Measurements from ENCODE around the gene DDN.

The DDN gene

DNA sequence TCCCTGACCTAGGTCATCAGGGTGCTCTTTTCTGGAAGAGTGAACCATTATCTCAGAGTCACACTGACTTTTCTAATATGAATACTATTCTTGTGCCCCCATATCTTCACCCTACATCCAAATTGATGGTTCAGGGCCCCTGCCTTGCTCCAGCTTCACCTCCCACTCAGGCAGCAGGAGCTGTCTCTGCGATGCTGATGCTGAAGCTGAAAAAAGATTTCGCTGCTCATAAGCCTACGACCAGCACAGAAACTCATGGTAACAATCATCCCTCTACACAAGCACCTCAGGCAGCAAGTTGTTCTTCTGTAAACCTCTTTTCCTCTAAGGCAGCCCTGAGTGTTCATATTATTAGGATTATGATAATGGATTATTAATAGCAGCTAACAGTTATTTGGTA, 45.1 kb downstream of the DDN start:
- Histone ChIP-seq H3K27ac (no peak overlapping the region), H3K4me3 (ENCODE audit: low read depth, low read length) (no peak overlapping the region), H3K36me3 (replicated peaks) (peaks cover 28% of the 10 kb centered on the region), H3K27me3 (replicated peaks) (no peaks in the 10 kb centered on the region)
- DNase-seq = no peak
- in situ Hi-C loops (cut with HindIII; ENCODE audit: low pct_ligation_motif_present, low sequenced_read_pairs) = no loop called here
- TF ChIP-seq, protein P1, sequence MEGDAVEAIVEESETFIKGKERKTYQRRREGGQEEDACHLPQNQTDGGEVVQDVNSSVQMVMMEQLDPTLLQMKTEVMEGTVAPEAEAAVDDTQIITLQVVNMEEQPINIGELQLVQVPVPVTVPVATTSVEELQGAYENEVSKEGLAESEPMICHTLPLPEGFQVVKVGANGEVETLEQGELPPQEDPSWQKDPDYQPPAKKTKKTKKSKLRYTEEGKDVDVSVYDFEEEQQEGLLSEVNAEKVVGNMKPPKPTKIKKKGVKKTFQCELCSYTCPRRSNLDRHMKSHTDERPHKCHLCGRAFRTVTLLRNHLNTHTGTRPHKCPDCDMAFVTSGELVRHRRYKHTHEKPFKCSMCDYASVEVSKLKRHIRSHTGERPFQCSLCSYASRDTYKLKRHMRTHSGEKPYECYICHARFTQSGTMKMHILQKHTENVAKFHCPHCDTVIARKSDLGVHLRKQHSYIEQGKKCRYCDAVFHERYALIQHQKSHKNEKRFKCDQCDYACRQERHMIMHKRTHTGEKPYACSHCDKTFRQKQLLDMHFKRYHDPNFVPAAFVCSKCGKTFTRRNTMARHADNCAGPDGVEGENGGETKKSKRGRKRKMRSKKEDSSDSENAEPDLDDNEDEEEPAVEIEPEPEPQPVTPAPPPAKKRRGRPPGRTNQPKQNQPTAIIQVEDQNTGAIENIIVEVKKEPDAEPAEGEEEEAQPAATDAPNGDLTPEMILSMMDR (IDR thresholded peaks at IDR 0.05; ENCODE audit: low read depth, low read length, missing control alignments) = no peak

GRCh38 chr12:48952691-48953090, 46.5 kb downstream of the DDN start:
- H3K36me3 ChIP-seq (replicated peaks) = peaks cover 29% of the 10 kb centered on the region
- no peak overlapping the region for H3K4me3 ChIP-seq (ENCODE audit: low read depth, low read length)
- H3K27ac ChIP-seq = no peak overlapping the region
- in situ Hi-C loops (cut with HindIII; ENCODE audit: low pct_ligation_motif_present, low sequenced_read_pairs) = no loop called here
- TF ChIP-seq, protein P1 (IDR thresholded peaks at IDR 0.05; ENCODE audit: low read depth, low read length, missing control alignments) = no peak
- DNase-seq = no peak
- H3K27me3 ChIP-seq (replicated peaks) = no peaks in the 10 kb centered on the region

DNA sequence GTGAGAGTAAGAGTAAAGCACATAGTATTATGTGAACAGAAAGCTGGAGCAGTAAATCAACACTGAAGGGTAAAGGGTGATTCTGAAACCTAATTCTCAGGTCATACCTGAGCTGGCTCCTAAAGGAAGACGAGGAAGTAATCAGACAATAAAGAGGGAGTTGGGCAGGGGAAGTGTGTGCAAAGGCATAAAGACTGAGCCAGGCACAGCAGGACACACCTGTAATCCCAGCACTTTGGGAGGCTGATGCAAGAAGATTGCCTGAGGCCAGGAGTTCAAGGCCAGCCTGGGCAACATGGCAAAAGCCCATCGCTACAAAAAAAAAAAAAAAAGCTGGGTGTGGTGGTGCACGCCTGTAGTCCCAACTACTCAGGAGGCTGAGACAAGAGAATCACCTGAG, 51.4 kb downstream of the DDN start:
- TF ChIP-seq, protein P1 (IDR thresholded peaks at IDR 0.05; ENCODE audit: low read depth, low read length, missing control alignments) = no peak

DNA sequence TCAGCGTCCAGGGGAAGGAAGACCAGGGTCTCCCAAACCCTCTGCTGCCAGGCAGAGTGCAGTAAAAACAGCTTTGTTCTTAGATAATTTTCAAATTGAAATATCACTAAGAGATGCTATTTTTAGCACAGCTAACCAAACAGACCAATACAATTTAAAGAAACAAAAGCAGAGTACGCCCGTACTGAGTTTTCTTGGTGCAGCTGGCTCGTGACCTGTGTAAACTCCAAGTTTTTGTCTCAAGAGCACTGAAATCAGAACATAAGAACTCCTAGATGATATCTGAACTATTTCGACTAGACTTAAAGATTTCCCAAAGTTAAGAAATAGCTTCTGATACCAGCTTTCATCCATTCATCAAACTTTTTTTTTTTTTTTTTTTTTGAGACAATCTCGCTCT, 52.2 kb downstream of the DDN start:
- no peaks in the 10 kb centered on the region for H3K27me3 ChIP-seq (replicated peaks)
- TF ChIP-seq, protein P1 (IDR thresholded peaks at IDR 0.05; ENCODE audit: low read depth, low read length, missing control alignments) = no peak
- in situ Hi-C loops (cut with HindIII; ENCODE audit: low pct_ligation_motif_present, low sequenced_read_pairs) = no loop called here
- DNase-seq = no peak
- no peak overlapping the region for H3K4me3 ChIP-seq (ENCODE audit: low read depth, low read length)
- H3K36me3 ChIP-seq (replicated peaks) = peaks cover 13% of the 10 kb centered on the region
- H3K27ac ChIP-seq = no peak overlapping the region

More for the DNA sequence above, 51.4 kb downstream of the DDN start:
- Histone ChIP-seq H3K36me3 (replicated peaks) (peaks cover 12% of the 10 kb centered on the region), H3K27me3 (replicated peaks) (no peaks in the 10 kb centered on the region), H3K4me3 (ENCODE audit: low read depth, low read length) (no peak overlapping the region), H3K27ac (no peak overlapping the region)
- in situ Hi-C loops (cut with HindIII; ENCODE audit: low pct_ligation_motif_present, low sequenced_read_pairs) = no loop called here
- no peak for DNase-seq

- H3K4me3 ChIP-seq (ENCODE audit: low read depth, low read length) = no peak overlapping the region
- H3K36me3 ChIP-seq (replicated peaks) = peaks cover 14% of the 10 kb centered on the region
- in situ Hi-C loops (cut with HindIII; ENCODE audit: low pct_ligation_motif_present, low sequenced_read_pairs) = no loop called here
Measured at GRCh38 chr12:48946205-48946604, 53.0 kb downstream of the DDN start.

More at GRCh38 chr12:48946205-48946604, 53.0 kb downstream of the DDN start:
- TF ChIP-seq, protein P1 (IDR thresholded peaks at IDR 0.05; ENCODE audit: low read depth, low read length, missing control alignments) = no peak
- Histone ChIP-seq H3K27ac (no peak overlapping the region), H3K27me3 (replicated peaks) (no peaks in the 10 kb centered on the region)
- no peak for DNase-seq
